Adrenal gland (tissue), 5 donors: ENCODE results near the gene LIG1.

Source experiments
- POLR2A ChIP-seq, 2 donors: fragments of 450-650 bp; IDR thresholded peaks; one replicate each; pipeline ENCODE4 v1.6.1; 2017; ENCODE audit warnings: antibody characterized with exemption in 2 of 2, mild to moderate bottlenecking in 2 of 2, moderate library complexity in 1 of 2
- TF ChIP-seq, protein P1 (sequence below), 6 experiments: fragments of 450-650 bp in 4 of 6; fragments of 200-600 bp in 2 of 6; sonication (generic) in 1 of 6; IDR thresholded peaks; 1 replicate in 5 of 6; 2 replicates in 1 of 6; pipeline versions ENCODE4 v1.5.1 to v1.8.0; 2016 to 2021; ENCODE audit warnings: antibody characterized with exemption in 6 of 6, mild to moderate bottlenecking in 2 of 6, moderate library complexity in 1 of 6
- donor health status: DM: no; HTN: no; CAD: no.

DNA sequence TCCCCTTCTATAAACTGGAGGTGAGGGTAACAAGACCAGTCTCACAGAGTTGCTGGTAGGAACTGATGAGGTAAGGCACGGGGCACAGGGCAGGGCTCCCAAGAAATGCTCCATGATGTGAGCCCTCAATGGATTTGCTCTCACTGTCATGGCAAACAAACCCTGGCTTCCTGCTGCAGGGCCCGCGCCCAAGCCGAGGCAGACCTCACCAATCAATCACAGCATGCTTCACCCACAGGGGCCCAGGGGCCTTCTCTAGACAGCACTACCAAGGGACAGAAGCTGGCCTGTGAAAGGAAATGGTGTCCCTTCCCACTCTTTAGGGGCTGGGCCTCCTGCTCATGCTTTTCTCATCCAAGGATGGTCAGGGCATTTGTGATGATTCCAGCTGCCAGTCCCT is 33.6 kb downstream of the LIG1 start:
- TF ChIP-seq, protein P1, sequence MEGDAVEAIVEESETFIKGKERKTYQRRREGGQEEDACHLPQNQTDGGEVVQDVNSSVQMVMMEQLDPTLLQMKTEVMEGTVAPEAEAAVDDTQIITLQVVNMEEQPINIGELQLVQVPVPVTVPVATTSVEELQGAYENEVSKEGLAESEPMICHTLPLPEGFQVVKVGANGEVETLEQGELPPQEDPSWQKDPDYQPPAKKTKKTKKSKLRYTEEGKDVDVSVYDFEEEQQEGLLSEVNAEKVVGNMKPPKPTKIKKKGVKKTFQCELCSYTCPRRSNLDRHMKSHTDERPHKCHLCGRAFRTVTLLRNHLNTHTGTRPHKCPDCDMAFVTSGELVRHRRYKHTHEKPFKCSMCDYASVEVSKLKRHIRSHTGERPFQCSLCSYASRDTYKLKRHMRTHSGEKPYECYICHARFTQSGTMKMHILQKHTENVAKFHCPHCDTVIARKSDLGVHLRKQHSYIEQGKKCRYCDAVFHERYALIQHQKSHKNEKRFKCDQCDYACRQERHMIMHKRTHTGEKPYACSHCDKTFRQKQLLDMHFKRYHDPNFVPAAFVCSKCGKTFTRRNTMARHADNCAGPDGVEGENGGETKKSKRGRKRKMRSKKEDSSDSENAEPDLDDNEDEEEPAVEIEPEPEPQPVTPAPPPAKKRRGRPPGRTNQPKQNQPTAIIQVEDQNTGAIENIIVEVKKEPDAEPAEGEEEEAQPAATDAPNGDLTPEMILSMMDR (IDR thresholded peaks at IDR 0.05): no peak
- TF ChIP-seq POLR2A (IDR thresholded peaks at IDR 0.05): no peak
